NCI-H460 (cell line): Measurements from ENCODE around the gene PHYH. TPM values are rescaled to one million over a fixed set of nuclear protein-coding genes. Genes with fewer than 3 reads are reported as not detected.

Experiments used
- DNase-seq: peaks from one replicate; pipeline ENCODE4 v3.0.0-alpha.2; 2016; ENCODE audit warnings: low read depth; ENCODE audit errors: extremely low read depth
- total RNA-seq: library from RNA; depleted of rRNA; stranded (reverse); fragments of >200 nt; shearing (Covaris generic); gene quantifications from 2 replicates; pipeline ENCODE4 v1.2.3, GENCODE V29; 2014; rRNA removed

The PHYH gene
- total RNA-seq, 1 experiment from 2014 or later: 18.5 TPM

DNA sequence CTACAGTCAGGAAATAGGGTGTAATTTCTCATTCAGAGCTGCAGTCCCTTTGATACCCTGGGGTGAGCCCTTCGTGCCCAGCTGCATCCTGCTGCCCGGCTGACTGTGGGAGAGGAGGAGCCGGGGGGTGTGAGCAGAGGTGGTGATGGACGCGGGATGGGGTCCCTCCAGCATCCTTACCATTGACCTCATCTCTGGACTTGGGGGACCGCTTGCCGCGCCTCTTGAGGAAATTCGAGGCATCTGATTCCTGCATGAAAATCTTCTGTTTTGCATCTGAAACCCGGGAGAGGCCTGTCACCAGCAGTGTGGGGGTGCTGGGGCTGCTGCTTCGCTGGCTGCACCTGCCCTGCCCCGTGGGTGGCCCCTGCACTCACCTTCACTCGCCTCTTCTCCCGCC, 66.5 kb downstream of the PHYH start:
- no peak for DNase-seq

DNA sequence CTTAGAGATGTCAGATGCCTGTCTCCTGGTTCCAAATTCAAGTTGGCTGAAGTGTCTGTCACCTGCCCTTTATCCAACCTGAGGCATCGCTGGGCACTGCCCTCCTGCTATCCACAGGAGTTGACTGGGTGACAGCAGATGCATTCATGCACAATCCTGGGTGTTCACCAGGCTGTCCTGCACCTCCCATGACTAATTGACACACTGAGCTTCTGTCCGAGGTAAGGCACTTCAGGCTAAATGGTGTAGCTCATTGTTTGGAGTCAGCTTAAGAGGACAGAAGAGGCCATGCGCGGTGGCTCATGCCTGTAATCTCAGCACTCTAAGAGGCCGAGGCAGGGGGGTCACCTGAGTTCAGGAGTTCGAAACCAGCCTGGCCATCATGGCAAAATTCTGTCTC, 68.1 kb downstream of the PHYH start:
- no peak for DNase-seq

DNA sequence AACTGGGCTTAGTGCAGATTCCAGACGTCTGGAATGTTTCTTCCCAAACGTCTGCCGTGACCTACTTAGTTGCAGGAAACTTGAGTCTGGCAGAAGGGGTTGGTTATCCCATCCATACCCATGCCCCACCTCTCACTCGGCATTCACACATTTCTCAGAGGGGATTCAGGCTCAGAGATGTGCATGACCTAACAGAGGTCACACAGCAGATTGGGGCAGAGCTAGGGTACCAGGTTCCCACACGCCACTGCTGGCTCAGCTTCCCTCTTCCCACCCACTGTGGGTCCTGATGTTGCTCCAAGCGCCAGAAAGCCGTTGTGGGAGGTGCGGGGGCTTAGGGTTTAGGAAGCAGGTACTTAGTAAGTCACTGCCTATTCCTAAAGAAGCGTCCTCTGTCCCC, 68.7 kb downstream of the PHYH start:
- no peak for DNase-seq

Other genes with a start within 250 kb of the PHYH start
- gene OPTN, start 199.9 kb downstream of the PHYH start, total RNA-seq: 13.2 and 13.3 TPM in 2 replicates
- 9.8 and 10.1 TPM in 2 replicates for gene MCM10, start 138.5 kb downstream of the PHYH start, total RNA-seq
- gene UCMA, start 65.7 kb downstream of the PHYH start, total RNA-seq: not detected in 2 replicates
- gene SEPHS1, start 48.2 kb upstream of the PHYH start, total RNA-seq: 46.0 and 62.0 TPM in 2 replicates
- gene BEND7, start 228.9 kb upstream of the PHYH start, total RNA-seq: 11.6 and 12.4 TPM in 2 replicates